Esophagus muscularis mucosa (tissue), 4 donors: Measurements from ENCODE around the gene KLHL21. TPM values are rescaled to one million over a fixed set of nuclear protein-coding genes. Genes with fewer than 3 reads are reported as not detected.

ENCODE experiments used
- DNase-seq: peaks from one replicate; pipeline ENCODE4 v3.0.0-alpha.2; 2017; ENCODE audit errors: extremely low spot score
- H3K27ac ChIP-seq, 4 donors: fragments of 200-600 bp; sonication (generic); replicated peaks in 1 of 4; 1 replicate in 3 of 4; 2 replicates in 1 of 4; pipeline ENCODE4 v1.5.1; 2016 to 2019; ENCODE audit warnings: mild to moderate bottlenecking in 1 of 4
- H3K27me3 ChIP-seq, 4 donors: fragments of 200-600 bp; sonication (generic); one replicate each; pipeline versions ENCODE4 v1.5.1 to v1.6.0; 2016 to 2019
- H3K36me3 ChIP-seq, 4 donors: fragments of 200-600 bp; sonication (generic); one replicate each; pipeline ENCODE4 v1.5.1; 2016 to 2019
- H3K4me1 ChIP-seq, 4 donors: fragments of 200-600 bp; sonication (generic); one replicate each; pipeline ENCODE4 v1.5.1; 2016 to 2019
- H3K4me3 ChIP-seq, 4 donors: fragments of 200-600 bp; sonication (generic); 1 replicate in 2 of 4; 2 replicates in 2 of 4; pipeline ENCODE4 v1.5.1; 2016 to 2019; ENCODE audit warnings: mild to moderate bottlenecking in 4 of 4, moderate library complexity in 1 of 4
- H3K9me3 ChIP-seq, 4 donors: fragments of 200-600 bp; sonication (generic); 1 replicate in 3 of 4; 2 replicates in 1 of 4; pipeline ENCODE4 v1.5.1; 2016 to 2019
- CTCF ChIP-seq, 3 experiments: fragments of 200-600 bp in 2 of 3; fragments of 450-650 bp in 1 of 3; sonication (generic) in 2 of 3; IDR thresholded peaks; one replicate each; pipeline ENCODE4 v1.5.1; 2017 to 2019; ENCODE audit warnings: antibody characterized with exemption in 3 of 3, mild to moderate bottlenecking in 2 of 3, moderate library complexity in 1 of 3
- EP300 ChIP-seq: sonication (generic); formaldehyde crosslinking; IDR thresholded peaks from one replicate; pipeline ENCODE4 v1.6.1; 2017; ENCODE audit warnings: antibody characterized with exemption
- POLR2A ChIP-seq: fragments of 450-650 bp; IDR thresholded peaks from one replicate; pipeline ENCODE4 v1.6.1; 2017; ENCODE audit warnings: antibody characterized with exemption, moderate library complexity, mild to moderate bottlenecking, low read depth
- POLR2AphosphoS5 ChIP-seq, 2 donors: sonication (generic); formaldehyde crosslinking; IDR thresholded peaks; one replicate each; pipeline ENCODE4 v1.6.1; 2017; ENCODE audit warnings: antibody characterized with exemption in 2 of 2
- WGBS: methylation state at CpG from one replicate; pipeline ENCODE4 v1.1.5; 2018; 5-methylcytosine and 5-hydroxymethylcytosine counted together
- intact Hi-C: fragments of 100-400 bp; cut with DNase I; formaldehyde crosslinking; loops from one replicate; pipeline ENCODE4 v1.15.1; 2023
- total RNA-seq, 4 donors: library from RNA; depleted of rRNA; stranded (reverse); fragments of >200 nt; gene quantifications; one replicate each; pipeline versions ENCODE4 v1.1.0 to v1.2.1, GENCODE V29; 2016

KLHL21 gene
- total RNA-seq, 4 donors from 2014 or later, result 98.4 to 184 (median 130) TPM

GRCh38 chr1:6574818-6575217 lies 27.9 kb downstream of the KLHL21 start:
- no peak overlapping the region for H3K4me3 ChIP-seq
- H3K9me3 ChIP-seq, result peaks cover 0 to 6% (median 3%) of the 10 kb centered on the region in 4 donors
- no peaks in the 10 kb centered on the region for H3K27me3 ChIP-seq
- no peaks in the 10 kb centered on the region for H3K36me3 ChIP-seq
- DNase-seq, result no peak
- H3K4me1 ChIP-seq, result peaks cover 10 to 12% (median 12%) of the 10 kb centered on the region in 4 donors
- H3K27ac ChIP-seq, result no peak overlapping the region
- WGBS, result 84% methylated on average over 8 of the region's 14 CpGs
- intact Hi-C loops, result loop anchor here (5.0 kb wide), 1 partner anchor 52 kb away; no protein-coding TSS in a partner anchor
- TF ChIP-seq EP300 (no peak), POLR2A (no peak), CTCF (IDR thresholded peaks at IDR 0.05) (no peak), POLR2AphosphoS5 (IDR thresholded peaks at IDR 0.05) (no peak)

GRCh38 chr1:6574025-6574620 lies 28.5 kb downstream of the KLHL21 start:
- no peak for TF ChIP-seq EP300
- intact Hi-C loops, result no loop called here

GRCh38 chr1:6572653-6573383 lies 29.9 kb downstream of the KLHL21 start:
- TF ChIP-seq POLR2AphosphoS5 (IDR thresholded peaks at IDR 0.05) (no peak), POLR2A (no peak), CTCF (IDR thresholded peaks at IDR 0.05) (no peak), EP300 (no peak)
- WGBS, result 63% methylated on average over 12 of the region's 12 CpGs
- intact Hi-C loops, result no loop called here

More at GRCh38 chr1:6574025-6574620, 28.5 kb downstream of the KLHL21 start:
- 66% methylated on average over 6 of the region's 8 CpGs for WGBS
- Histone ChIP-seq H3K4me1 (peaks cover 6 to 7% (median 7%) of the 10 kb centered on the region in 4 donors), H3K27ac (no peak overlapping the region), H3K27me3 (no peaks in the 10 kb centered on the region), H3K4me3 (no peak overlapping the region), H3K36me3 (no peaks in the 10 kb centered on the region), H3K9me3 (peaks cover 0 to 6% (median 3%) of the 10 kb centered on the region in 4 donors)
- no peak for DNase-seq

GRCh38 chr1:6570987-6571386 lies 31.7 kb downstream of the KLHL21 start:
- 0% methylated on average over 1 of the region's 5 CpGs for WGBS
- TF ChIP-seq POLR2A, result no peak
- TF ChIP-seq POLR2AphosphoS5 (IDR thresholded peaks at IDR 0.05), result no peak
- TF ChIP-seq EP300, result no peak
- no peak for TF ChIP-seq CTCF (IDR thresholded peaks at IDR 0.05)
- H3K36me3 ChIP-seq, result no peaks in the 10 kb centered on the region
- H3K9me3 ChIP-seq, result peaks cover 0 to 6% (median 3%) of the 10 kb centered on the region in 4 donors
- no peaks in the 10 kb centered on the region for H3K4me1 ChIP-seq
- H3K27me3 ChIP-seq, result no peaks in the 10 kb centered on the region
- no peak overlapping the region for H3K4me3 ChIP-seq
- DNase-seq, result no peak
- no peak overlapping the region for H3K27ac ChIP-seq
- intact Hi-C loops, result no loop called here

More at GRCh38 chr1:6572653-6573383, 29.9 kb downstream of the KLHL21 start:
- Histone ChIP-seq H3K27me3 (no peaks in the 10 kb centered on the region), H3K4me1 (no peaks in the 10 kb centered on the region), H3K27ac (no peak overlapping the region), H3K36me3 (no peaks in the 10 kb centered on the region), H3K9me3 (peaks cover 0 to 6% (median 3%) of the 10 kb centered on the region in 4 donors), H3K4me3 (no peak overlapping the region)
- DNase-seq, result no peak

- Histone ChIP-seq H3K36me3 (no peaks in the 10 kb centered on the region), H3K4me1 (no peaks in the 10 kb centered on the region), H3K27ac (no peak overlapping the region), H3K27me3 (peaks cover 0 to 4% (median 0%) of the 10 kb centered on the region in 4 donors), H3K4me3 (no peak overlapping the region), H3K9me3 (peaks cover 0 to 6% (median 3%) of the 10 kb centered on the region in 4 donors)
- no peak for DNase-seq
- WGBS, result 76% methylated on average over 3 of the region's 3 CpGs
- TF ChIP-seq EP300, result no peak
- TF ChIP-seq POLR2AphosphoS5 (IDR thresholded peaks at IDR 0.05), result no peak
- no peak for TF ChIP-seq CTCF (IDR thresholded peaks at IDR 0.05)
- TF ChIP-seq POLR2A, result no peak
- intact Hi-C loops, result no loop called here
These were observed 32.6 kb downstream of the KLHL21 start for GRCh38 chr1:6570100-6570499.
